Prostate gland (tissue), 2 donors: ENCODE results near the gene CHRNA1.

Experiments used
- POLR2A ChIP-seq: fragments of 450-650 bp; IDR thresholded peaks from one replicate; pipeline ENCODE4 v1.6.1; 2016; ENCODE audit warnings: antibody characterized with exemption, mild to moderate bottlenecking
- TF ChIP-seq, protein P1 (sequence below), 4 experiments: fragments of 200-600 bp in 2 of 4; fragments of 450-650 bp in 2 of 4; sonication (generic) in 2 of 4; IDR thresholded peaks; 1 replicate in 3 of 4; 2 replicates in 1 of 4; pipeline ENCODE4 v1.5.1; 2016 to 2019; ENCODE audit warnings: antibody characterized with exemption in 4 of 4, mild to moderate bottlenecking in 2 of 4, moderate library complexity in 2 of 4

DNA sequence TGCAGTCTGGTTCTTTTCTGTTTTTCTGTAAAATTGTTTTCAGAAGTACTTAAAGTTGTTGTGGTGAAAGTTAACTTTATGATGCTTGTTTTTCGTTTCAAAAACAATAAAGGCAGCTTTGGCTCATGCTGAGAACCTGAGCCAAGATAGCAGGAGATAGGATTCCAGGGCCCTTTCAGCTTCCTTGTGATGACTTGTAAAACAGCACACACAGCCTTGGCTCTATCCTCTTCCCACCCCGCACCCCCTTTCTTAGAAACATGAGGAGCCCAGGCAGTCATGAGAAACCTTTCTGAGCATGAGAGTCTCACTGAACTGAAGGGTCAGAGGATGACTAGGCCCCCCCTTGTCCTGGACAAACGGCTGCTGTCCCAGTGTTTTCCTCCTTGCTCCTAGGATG, 12.4 kb upstream of the CHRNA1 start:
- TF ChIP-seq POLR2A, result no peak
- TF ChIP-seq, protein P1, sequence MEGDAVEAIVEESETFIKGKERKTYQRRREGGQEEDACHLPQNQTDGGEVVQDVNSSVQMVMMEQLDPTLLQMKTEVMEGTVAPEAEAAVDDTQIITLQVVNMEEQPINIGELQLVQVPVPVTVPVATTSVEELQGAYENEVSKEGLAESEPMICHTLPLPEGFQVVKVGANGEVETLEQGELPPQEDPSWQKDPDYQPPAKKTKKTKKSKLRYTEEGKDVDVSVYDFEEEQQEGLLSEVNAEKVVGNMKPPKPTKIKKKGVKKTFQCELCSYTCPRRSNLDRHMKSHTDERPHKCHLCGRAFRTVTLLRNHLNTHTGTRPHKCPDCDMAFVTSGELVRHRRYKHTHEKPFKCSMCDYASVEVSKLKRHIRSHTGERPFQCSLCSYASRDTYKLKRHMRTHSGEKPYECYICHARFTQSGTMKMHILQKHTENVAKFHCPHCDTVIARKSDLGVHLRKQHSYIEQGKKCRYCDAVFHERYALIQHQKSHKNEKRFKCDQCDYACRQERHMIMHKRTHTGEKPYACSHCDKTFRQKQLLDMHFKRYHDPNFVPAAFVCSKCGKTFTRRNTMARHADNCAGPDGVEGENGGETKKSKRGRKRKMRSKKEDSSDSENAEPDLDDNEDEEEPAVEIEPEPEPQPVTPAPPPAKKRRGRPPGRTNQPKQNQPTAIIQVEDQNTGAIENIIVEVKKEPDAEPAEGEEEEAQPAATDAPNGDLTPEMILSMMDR (IDR thresholded peaks at IDR 0.05), result no peak
